GM18870 (cell line): ENCODE data around the gene MCM5.

ENCODE experiments used
- ATAC-seq: cut with Tn5 transposase; IDR thresholded peaks from one replicate; pipeline ENCODE4 v1.9.1; 2021; ENCODE audit warnings: moderate library complexity; ENCODE audit not compliant: unreplicated experiment

Gene MCM5

GRCh38 chr22:35400501-35400790 lies 506 bp downstream of the MCM5 start:
- no peak for ATAC-seq

- ATAC-seq: no peak
Measured at GRCh38 chr22:35401863-35402262, 1.9 kb downstream of the MCM5 start.

GRCh38 chr22:35403356-35403755 lies 3.4 kb downstream of the MCM5 start:
- ATAC-seq: no peak

GRCh38 chr22:35404176-35404575 lies 4.2 kb downstream of the MCM5 start:
- no peak for ATAC-seq

- no peak for ATAC-seq
Measured at GRCh38 chr22:35406443-35406842, 6.5 kb downstream of the MCM5 start.

GRCh38 chr22:35407362-35407761 lies 7.4 kb downstream of the MCM5 start:
- no peak for ATAC-seq

- peak; percentile 74 for ATAC-seq
Measured at GRCh38 chr22:35409783-35410662, 10.1 kb downstream of the MCM5 start.

GRCh38 chr22:35410663-35411034 lies 10.7 kb downstream of the MCM5 start:
- ATAC-seq: peak; percentile 9

GRCh38 chr22:35411102-35411501 lies 11.2 kb downstream of the MCM5 start:
- ATAC-seq: no peak

- no peak for ATAC-seq
Measured at GRCh38 chr22:35413624-35414023, 13.7 kb downstream of the MCM5 start.

- no peak for ATAC-seq
Measured at GRCh38 chr22:35417606-35418005, 17.7 kb downstream of the MCM5 start.

- no peak for ATAC-seq
Measured at GRCh38 chr22:35418088-35418487, 18.1 kb downstream of the MCM5 start.

- no peak for ATAC-seq
Measured at GRCh38 chr22:35418731-35419130, 18.8 kb downstream of the MCM5 start.

GRCh38 chr22:35419756-35420155 lies 19.8 kb downstream of the MCM5 start:
- no peak for ATAC-seq

- ATAC-seq: no peak
Measured at GRCh38 chr22:35421121-35421520, 21.2 kb downstream of the MCM5 start.

- ATAC-seq: no peak
Measured at GRCh38 chr22:35422145-35422544, 22.2 kb downstream of the MCM5 start.

GRCh38 chr22:35422936-35423335 lies 23.0 kb downstream of the MCM5 start:
- ATAC-seq: no peak

- ATAC-seq: no peak
Measured at GRCh38 chr22:35424081-35424480, 24.1 kb downstream of the MCM5 start.

- no peak for ATAC-seq
Measured at GRCh38 chr22:35424761-35425160, 24.8 kb downstream of the MCM5 start.

- no peak for ATAC-seq
Measured at GRCh38 chr22:35425546-35425945, 25.6 kb downstream of the MCM5 start.

GRCh38 chr22:35425971-35426800 lies 26.2 kb downstream of the MCM5 start:
- ATAC-seq: no peak

GRCh38 chr22:35426801-35427140 lies 26.8 kb downstream of the MCM5 start:
- no peak for ATAC-seq
